Endothelial cell of umbilical vein (primary cell): ENCODE data around the gene C11orf58.

ENCODE experiments used
- EZH2 ChIP-seq: IDR thresholded peaks from 2 replicates; pipeline ENCODE4 v1.6.1; 2012; ENCODE audit warnings: borderline replicate concordance, low read depth, mild to moderate bottlenecking, moderate library complexity, low read length, inconsistent platforms; ENCODE audit not compliant: severe bottlenecking
- FOS ChIP-seq: IDR thresholded peaks from 2 replicates; pipeline ENCODE4 v1.6.1; 2011; ENCODE audit warnings: mild to moderate bottlenecking, low read length, moderate library complexity, borderline replicate concordance; ENCODE audit not compliant: insufficient read depth
- GATA2 ChIP-seq: IDR thresholded peaks from 2 replicates; pipeline ENCODE4 v1.7.0; 2011; ENCODE audit warnings: low read depth, mild to moderate bottlenecking, moderate library complexity, mixed read lengths, low read length; ENCODE audit not compliant: insufficient read length, insufficient read depth
- JUN ChIP-seq: IDR thresholded peaks from 2 replicates; pipeline ENCODE4 v1.6.1; 2011; ENCODE audit warnings: borderline replicate concordance, low read depth; ENCODE audit not compliant: insufficient read length, insufficient read depth
- MYC ChIP-seq: IDR thresholded peaks from one replicate; pipeline ENCODE4 v1.6.1; 2011; ENCODE audit warnings: mild to moderate bottlenecking, low read depth, low read length
- POLR2A ChIP-seq: IDR thresholded peaks from 2 replicates; pipeline ENCODE4 v1.6.1; 2012; ENCODE audit warnings: low read depth, mild to moderate bottlenecking, control low read depth, low read length
- POLR2AphosphoS5 ChIP-seq: IDR thresholded peaks from 2 replicates; pipeline ENCODE4 v1.6.1; 2012; ENCODE audit warnings: low read depth, mild to moderate bottlenecking, control low read depth, low read length, moderate library complexity; ENCODE audit not compliant: insufficient read depth
- TF ChIP-seq, protein P1 (sequence below), 2 donors: IDR thresholded peaks; 1 replicate in 1 of 2; 2 replicates in 1 of 2; pipeline ENCODE4 v1.5.1; 2011; ENCODE audit warnings: low read length in 2 of 2, mild to moderate bottlenecking in 2 of 2, moderate library complexity in 2 of 2, control low read depth in 1 of 2, inconsistent platforms in 1 of 2, low read depth in 1 of 2; ENCODE audit not compliant: insufficient read depth in 1 of 2; ENCODE audit errors: extremely low read depth in 1 of 2
- TF ChIP-seq, protein P2 (sequence below): IDR thresholded peaks from 2 replicates; pipeline ENCODE4 v1.6.1; 2011; ENCODE audit not compliant: insufficient read depth, insufficient read length

DNA sequence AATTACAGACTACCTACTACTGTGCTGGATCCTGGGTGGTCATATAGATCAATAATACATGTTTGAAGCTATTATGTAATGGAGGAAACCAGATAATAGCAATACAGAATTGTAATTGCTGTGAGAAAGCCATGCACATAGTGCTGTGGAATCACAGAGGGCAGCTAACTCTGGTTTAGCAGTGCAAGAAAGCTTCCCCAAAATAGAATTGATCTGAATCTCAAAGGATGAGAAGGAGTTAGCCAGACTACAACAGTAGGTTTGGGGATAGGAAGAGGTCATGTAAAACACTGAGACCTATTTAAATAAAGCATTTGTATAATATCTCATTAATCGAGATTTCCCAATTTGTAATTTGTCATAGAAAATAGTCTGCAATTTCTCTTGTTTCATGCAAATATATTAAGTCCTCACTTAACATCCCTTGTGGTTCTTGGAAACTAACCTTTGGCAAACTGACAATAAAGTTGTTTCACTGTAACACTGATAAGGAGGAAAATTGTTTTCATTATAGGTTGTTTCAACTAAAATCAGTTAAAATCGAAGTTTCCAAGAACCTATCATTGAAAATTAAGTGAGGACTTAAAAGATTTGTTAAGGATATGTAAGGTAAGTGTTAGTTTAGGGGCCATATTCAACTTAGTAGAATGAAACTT, 7.6 kb downstream of the C11orf58 start:
- TF ChIP-seq MYC (no peak), FOS (no peak), EZH2 (no peak), POLR2A (no peak), POLR2AphosphoS5 (no peak), GATA2 (no peak), JUN (no peak)
- TF ChIP-seq, protein P1, sequence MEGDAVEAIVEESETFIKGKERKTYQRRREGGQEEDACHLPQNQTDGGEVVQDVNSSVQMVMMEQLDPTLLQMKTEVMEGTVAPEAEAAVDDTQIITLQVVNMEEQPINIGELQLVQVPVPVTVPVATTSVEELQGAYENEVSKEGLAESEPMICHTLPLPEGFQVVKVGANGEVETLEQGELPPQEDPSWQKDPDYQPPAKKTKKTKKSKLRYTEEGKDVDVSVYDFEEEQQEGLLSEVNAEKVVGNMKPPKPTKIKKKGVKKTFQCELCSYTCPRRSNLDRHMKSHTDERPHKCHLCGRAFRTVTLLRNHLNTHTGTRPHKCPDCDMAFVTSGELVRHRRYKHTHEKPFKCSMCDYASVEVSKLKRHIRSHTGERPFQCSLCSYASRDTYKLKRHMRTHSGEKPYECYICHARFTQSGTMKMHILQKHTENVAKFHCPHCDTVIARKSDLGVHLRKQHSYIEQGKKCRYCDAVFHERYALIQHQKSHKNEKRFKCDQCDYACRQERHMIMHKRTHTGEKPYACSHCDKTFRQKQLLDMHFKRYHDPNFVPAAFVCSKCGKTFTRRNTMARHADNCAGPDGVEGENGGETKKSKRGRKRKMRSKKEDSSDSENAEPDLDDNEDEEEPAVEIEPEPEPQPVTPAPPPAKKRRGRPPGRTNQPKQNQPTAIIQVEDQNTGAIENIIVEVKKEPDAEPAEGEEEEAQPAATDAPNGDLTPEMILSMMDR (IDR thresholded peaks at IDR 0.05; ENCODE audit: extremely low read depth in 1 of 2, insufficient read depth in 1 of 2, low read depth in 1 of 2, low read length in 2 of 2): no peak
- TF ChIP-seq, protein P2, sequence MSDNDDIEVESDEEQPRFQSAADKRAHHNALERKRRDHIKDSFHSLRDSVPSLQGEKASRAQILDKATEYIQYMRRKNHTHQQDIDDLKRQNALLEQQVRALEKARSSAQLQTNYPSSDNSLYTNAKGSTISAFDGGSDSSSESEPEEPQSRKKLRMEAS: no peak
